Astrocyte of the spinal cord (primary cell): Measurements from ENCODE around the gene ZNF580.

Source experiments
- DNase-seq: peaks from one replicate; pipeline ENCODE4 v3.0.0; 2011; ENCODE audit warnings: low read depth, low spot score
- H3K4me3 ChIP-seq: 2 replicates; pipeline ENCODE4 v1.5.1; 2011; ENCODE audit warnings: low read depth, mild to moderate bottlenecking, low read length, moderate library complexity
- in situ Hi-C: cut with HindIII; loops from 2 replicates; pipeline ENCODE4 v1.10.0; 2017; ENCODE audit warnings: low sequenced_read_pairs
- TF ChIP-seq, protein P1 (sequence below): IDR thresholded peaks from 2 replicates; pipeline ENCODE4 v1.5.1; 2012; ENCODE audit warnings: low read depth, mild to moderate bottlenecking, low read length, inconsistent platforms

The ZNF580 gene

DNA sequence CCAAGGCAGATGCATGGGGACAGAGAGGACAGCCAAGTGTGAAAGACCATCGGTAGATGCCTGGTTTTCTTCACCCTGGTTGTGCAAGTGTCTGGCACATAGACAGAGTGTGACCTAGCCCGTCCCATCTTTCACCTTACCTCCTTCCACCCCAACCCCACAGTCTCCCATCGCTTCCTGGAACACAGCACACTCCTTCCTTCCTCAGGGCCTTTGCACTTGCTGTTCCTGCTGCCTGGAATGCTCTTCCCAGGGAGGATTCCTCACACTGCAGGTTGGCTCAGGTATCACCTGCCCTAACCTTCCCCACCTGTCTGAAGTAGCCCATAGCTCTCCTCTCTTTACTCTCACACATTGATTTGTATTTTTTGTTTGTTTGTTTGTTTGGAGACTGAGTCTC lies 44.5 kb upstream of the ZNF580 start:
- no peak overlapping the region for H3K4me3 ChIP-seq
- in situ Hi-C loops, result no loop called here
- no peak for DNase-seq
- TF ChIP-seq, protein P1, sequence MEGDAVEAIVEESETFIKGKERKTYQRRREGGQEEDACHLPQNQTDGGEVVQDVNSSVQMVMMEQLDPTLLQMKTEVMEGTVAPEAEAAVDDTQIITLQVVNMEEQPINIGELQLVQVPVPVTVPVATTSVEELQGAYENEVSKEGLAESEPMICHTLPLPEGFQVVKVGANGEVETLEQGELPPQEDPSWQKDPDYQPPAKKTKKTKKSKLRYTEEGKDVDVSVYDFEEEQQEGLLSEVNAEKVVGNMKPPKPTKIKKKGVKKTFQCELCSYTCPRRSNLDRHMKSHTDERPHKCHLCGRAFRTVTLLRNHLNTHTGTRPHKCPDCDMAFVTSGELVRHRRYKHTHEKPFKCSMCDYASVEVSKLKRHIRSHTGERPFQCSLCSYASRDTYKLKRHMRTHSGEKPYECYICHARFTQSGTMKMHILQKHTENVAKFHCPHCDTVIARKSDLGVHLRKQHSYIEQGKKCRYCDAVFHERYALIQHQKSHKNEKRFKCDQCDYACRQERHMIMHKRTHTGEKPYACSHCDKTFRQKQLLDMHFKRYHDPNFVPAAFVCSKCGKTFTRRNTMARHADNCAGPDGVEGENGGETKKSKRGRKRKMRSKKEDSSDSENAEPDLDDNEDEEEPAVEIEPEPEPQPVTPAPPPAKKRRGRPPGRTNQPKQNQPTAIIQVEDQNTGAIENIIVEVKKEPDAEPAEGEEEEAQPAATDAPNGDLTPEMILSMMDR, result no peak

DNA sequence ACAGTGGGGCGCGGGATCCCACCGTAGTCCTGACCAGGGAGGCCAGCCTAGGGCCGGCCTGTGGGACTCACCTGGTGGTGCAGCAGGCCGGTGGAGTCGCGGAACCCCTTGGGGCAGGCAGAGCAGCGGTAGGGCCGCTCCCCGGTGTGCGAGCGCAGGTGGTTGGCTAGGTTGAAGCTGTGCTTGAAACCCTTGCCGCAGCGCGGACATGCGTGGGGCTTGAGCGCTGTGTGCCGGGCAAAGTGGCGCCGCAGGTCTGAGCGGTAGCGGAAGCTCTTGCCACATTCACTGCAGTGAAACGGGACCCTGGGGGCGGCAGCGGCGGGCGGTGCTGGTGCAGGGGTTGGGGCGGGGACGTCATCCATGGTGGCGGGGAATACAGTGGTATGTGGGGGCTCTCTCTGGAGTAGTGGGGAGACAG lies 43.3 kb upstream of the ZNF580 start:
- in situ Hi-C loops, result no loop called here
- no peak overlapping the region for H3K4me3 ChIP-seq
- TF ChIP-seq, protein P1, result no peak
- DNase-seq, result no peak

DNA sequence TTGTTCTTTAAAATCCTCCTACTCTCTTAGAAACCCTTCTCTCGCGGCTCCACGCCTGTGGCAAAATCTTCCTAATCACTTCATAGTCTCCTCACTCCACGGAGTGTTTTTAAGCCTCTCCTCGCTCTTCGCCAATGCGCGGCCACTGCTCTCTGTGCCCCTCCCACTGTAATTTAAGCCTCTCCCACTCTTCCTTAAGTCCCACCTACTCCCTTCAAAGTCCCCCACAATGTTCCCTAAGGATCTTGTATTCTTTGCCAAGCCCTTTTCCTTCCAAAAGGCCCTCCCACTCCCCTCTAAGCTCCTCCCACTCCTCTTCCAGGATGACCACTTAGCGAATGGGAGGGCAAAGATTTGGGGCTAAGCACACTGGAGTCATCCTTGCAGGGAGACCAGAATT lies 42.8 kb upstream of the ZNF580 start:
- H3K4me3 ChIP-seq, result no peak overlapping the region
- DNase-seq, result no peak
- TF ChIP-seq, protein P1, result no peak
- in situ Hi-C loops, result no loop called here

DNA sequence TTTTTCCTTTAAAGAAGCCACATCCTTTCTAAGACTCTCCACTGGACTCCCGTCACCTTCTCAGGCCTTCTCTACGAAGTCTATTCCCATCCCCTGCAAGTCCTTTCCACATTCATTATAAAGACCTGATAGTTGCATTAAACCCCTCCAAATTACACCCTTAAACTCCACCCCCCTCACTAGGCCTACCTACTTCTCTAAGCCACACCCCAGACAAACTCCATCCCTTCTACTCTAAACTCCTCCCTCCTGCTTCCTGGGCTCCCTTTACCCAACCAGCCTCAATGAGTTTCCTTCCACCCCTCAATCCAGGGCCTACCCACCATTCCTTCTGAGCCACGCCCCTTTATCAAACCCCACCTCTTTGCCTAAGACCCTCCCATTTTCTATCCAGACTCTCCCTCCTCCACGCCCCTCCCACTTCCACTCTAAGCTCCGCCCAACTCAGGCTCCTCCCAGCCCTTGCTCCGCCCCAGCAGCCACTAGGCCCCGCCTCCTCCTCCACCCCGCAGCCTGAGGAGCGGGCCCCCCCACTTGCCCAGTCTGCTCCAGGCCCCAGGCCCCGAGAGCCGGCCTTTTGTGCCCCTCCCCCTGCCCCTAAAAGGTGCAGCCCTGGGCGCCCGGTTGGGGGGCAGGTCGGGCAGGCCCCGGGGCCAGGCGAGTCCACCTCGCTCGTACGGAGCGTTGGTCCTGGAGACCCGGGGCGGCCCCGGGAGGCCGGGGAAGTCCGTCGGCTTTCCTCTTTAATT lies 41.9 kb upstream of the ZNF580 start:
- peak overlapping the region; percentile 84 for H3K4me3 ChIP-seq
- in situ Hi-C loops, result no loop called here
- DNase-seq, result peak; percentile 97
- TF ChIP-seq, protein P1, result no peak

DNA sequence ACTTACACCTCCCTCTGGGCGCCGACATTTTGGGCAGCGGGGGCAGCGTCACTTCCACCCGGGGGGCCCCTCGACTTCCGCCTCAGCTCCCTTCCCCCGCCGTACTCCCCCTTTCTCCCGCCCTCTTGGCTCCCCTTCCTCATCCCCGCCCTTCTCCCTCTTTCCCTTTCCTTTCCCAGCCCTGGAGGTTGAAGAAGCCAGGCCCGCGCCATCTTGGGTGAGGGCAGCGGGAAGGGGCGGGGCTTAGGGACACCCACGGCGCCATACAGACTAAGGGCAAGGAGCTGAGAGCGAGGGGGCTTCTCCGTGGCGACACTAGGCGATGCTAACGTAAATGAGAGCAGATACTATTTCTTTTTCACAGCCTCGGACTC lies 41.3 kb upstream of the ZNF580 start, which contains the start of gene FIZ1:
TSS of gene FIZ1 (minus strand) at position 50 of the 374 bp plus-strand sequence. CDS start 1,652 bp downstream, outside the sequence.
- H3K4me3 ChIP-seq, result peak within 1 kb of the TSS; percentile 84
- in situ Hi-C loops, result no loop called here
- peak; percentile 99 for DNase-seq
- TF ChIP-seq, protein P1, result no peak

DNA sequence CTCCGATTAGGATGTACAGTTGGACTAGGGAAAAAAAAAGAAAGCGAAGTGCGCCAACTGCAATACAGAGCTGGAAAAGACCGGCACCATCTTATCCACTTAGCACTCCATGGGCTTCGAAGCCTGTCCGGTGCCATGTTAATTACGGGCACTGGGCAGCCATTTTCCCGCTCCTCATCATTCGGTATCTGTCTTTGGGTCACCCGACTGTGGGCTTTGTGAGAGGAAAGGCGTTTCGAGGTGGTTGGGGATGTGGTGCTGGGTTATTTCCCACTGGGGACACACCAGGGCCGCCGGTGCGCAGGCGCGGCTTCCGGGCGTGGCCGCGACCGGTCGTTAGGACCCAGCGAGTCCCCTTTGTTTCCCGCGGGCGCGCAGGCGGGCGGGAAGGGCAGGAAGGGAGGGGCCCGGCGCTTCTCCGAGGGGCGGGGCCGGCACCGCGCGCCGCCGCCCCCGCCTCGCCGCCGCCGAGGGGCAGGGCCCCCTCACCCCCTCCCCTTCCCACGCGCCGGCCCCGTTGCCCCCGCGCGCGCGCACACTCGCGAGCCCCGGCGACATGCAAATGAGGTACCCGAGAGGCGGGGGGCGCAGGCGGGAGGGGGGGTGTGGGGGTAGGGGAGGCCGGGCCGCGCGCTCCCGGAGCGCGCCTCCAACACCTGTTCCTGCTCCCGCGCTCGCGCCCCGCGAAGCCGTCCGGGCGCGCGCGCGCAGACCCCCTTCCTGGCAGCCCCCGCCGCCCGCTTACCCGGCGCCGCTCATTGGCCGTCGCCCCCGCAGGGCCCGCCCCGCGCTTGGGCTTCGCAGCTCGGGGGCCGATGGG lies 40.8 kb upstream of the ZNF580 start, which contains the start of gene ZNF524:
TSS of gene ZNF524 (plus strand) at position 447 of the 820 bp plus-strand sequence. CDS start 1,825 bp downstream, outside the sequence.
- peak within 1 kb of the TSS; percentile 84 for H3K4me3 ChIP-seq
- DNase-seq, result peak; percentile 69
- TF ChIP-seq, protein P1, result no peak
- in situ Hi-C loops, result no loop called here
